ENCODE data around the gene TP53I3. TPM values are rescaled to one million over a fixed set of nuclear protein-coding genes. Genes with fewer than 3 reads are reported as not detected.

The TP53I3 gene
- total RNA-seq, 2 experiments from 2014 or later, result 0.38 to 0.82 TPM

GRCh38 chr2:24104906-24105305 lies 20.3 kb upstream of the TP53I3 start:
- POLR2A ChIA-PET, result no interaction called here
- intact Hi-C loops (cut with micrococcal nuclease; ENCODE audit: unreplicated experiment), result no loop called here
- Histone ChIP-seq H3K27ac (ENCODE audit: low read depth, low read length, poor library complexity, severe bottlenecking) (no peak overlapping the region), H4K20me1 (ENCODE audit: insufficient read depth, low read length) (no peaks in the 10 kb centered on the region), H3K4me3 (ENCODE audit: low read depth, low read length, poor library complexity, severe bottlenecking) (no peak overlapping the region), H3K79me2 (ENCODE audit: insufficient read depth, low read depth, low read length) (no peaks in the 10 kb centered on the region), H3K4me1 (ENCODE audit: insufficient read depth, low read length, poor library complexity, severe bottlenecking) (no peaks in the 10 kb centered on the region), H3K4me2 (ENCODE audit: low read length) (no peak overlapping the region), H2AFZ (ENCODE audit: low read length) (no peak overlapping the region), H3K9me2 (ENCODE audit: insufficient read depth, low read length) (no peaks in the 10 kb centered on the region), H3K36me3 (ENCODE audit: insufficient read depth, low read length) (no peaks in the 10 kb centered on the region), H3K9me3 (ENCODE audit: low read length) (no peaks in the 10 kb centered on the region)
- DNase-seq (ENCODE audit: low spot score), result no peak
- CTCF ChIA-PET (ENCODE audit: unreplicated experiment), result interaction anchor here (0.6 kb wide), 2 partner anchors 13 to 86 kb away, joined by 6 read pairs; no protein-coding TSS in a partner anchor
- TF ChIP-seq CTCF (conservative IDR thresholded peaks at IDR 0.05; ENCODE audit: low read length) (no peak), EZH2phosphoT487 (IDR thresholded peaks at IDR 0.05; ENCODE audit: borderline replicate concordance, low read depth, low read length) (no peak)
- BruUV-seq (replicated peaks), result no TSS peak

GRCh38 chr2:24104110-24104650 lies 19.5 kb upstream of the TP53I3 start:
- no TSS peak for BruUV-seq (replicated peaks)
- Histone ChIP-seq H3K9me2 (ENCODE audit: insufficient read depth, low read length) (no peaks in the 10 kb centered on the region), H3K79me2 (ENCODE audit: insufficient read depth, low read depth, low read length) (no peaks in the 10 kb centered on the region), H3K4me1 (ENCODE audit: insufficient read depth, low read length, poor library complexity, severe bottlenecking) (no peaks in the 10 kb centered on the region), H4K20me1 (ENCODE audit: insufficient read depth, low read length) (no peaks in the 10 kb centered on the region), H2AFZ (ENCODE audit: low read length) (no peak overlapping the region), H3K27ac (ENCODE audit: low read depth, low read length, poor library complexity, severe bottlenecking) (no peak overlapping the region), H3K36me3 (ENCODE audit: insufficient read depth, low read length) (no peaks in the 10 kb centered on the region), H3K4me2 (ENCODE audit: low read length) (no peak overlapping the region), H3K4me3 (ENCODE audit: low read depth, low read length, poor library complexity, severe bottlenecking) (no peak overlapping the region), H3K9me3 (ENCODE audit: low read length) (no peaks in the 10 kb centered on the region)
- POLR2A ChIA-PET, result no interaction called here
- intact Hi-C loops (cut with micrococcal nuclease; ENCODE audit: unreplicated experiment), result no loop called here
- DNase-seq (ENCODE audit: low spot score), result no peak
- TF ChIP-seq CTCF (conservative IDR thresholded peaks at IDR 0.05; ENCODE audit: low read length), result no peak
- no peak for TF ChIP-seq EZH2phosphoT487 (IDR thresholded peaks at IDR 0.05; ENCODE audit: borderline replicate concordance, low read depth, low read length)
- CTCF ChIA-PET (ENCODE audit: unreplicated experiment), result interaction anchor here (0.6 kb wide), 2 partner anchors 14 to 87 kb away, joined by 6 read pairs; no protein-coding TSS in a partner anchor

DNA sequence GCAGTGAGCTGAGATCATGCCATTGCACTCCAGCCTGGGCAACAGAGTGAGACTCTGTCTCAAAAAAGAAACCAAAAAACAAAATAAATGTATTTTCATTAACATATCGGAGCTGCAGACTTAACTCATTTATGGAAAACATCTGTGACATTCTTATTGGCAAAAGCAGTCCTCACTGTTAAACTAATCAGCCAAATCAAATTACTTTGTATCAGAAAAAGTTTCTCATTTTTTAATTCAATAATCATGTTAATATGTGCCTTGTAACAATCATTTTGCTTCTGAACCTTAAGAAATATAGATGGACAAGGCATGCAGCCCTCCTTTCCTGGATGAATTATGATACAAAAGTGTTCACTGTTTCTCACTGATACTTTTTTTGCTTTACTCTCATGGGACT lies 18.0 kb upstream of the TP53I3 start:
- ChIA-PET CTCF (ENCODE audit: unreplicated experiment) (no interaction called here), POLR2A (no interaction called here)
- H3K9me3 ChIP-seq (ENCODE audit: low read length), result no peaks in the 10 kb centered on the region
- H3K9me2 ChIP-seq (ENCODE audit: insufficient read depth, low read length), result no peaks in the 10 kb centered on the region
- no peaks in the 10 kb centered on the region for H4K20me1 ChIP-seq (ENCODE audit: insufficient read depth, low read length)
- no TSS peak for BruUV-seq (replicated peaks)
- DNase-seq (ENCODE audit: low spot score), result no peak
- H2AFZ ChIP-seq (ENCODE audit: low read length), result no peak overlapping the region
- intact Hi-C loops (cut with micrococcal nuclease; ENCODE audit: unreplicated experiment), result no loop called here
- TF ChIP-seq CTCF (conservative IDR thresholded peaks at IDR 0.05; ENCODE audit: low read length) (no peak), EZH2phosphoT487 (IDR thresholded peaks at IDR 0.05; ENCODE audit: borderline replicate concordance, low read depth, low read length) (no peak)
- H3K79me2 ChIP-seq (ENCODE audit: insufficient read depth, low read depth, low read length), result no peaks in the 10 kb centered on the region
- no peak overlapping the region for H3K27ac ChIP-seq (ENCODE audit: low read depth, low read length, poor library complexity, severe bottlenecking)
- no peak overlapping the region for H3K4me2 ChIP-seq (ENCODE audit: low read length)
- no peak overlapping the region for H3K4me3 ChIP-seq (ENCODE audit: low read depth, low read length, poor library complexity, severe bottlenecking)
- H3K4me1 ChIP-seq (ENCODE audit: insufficient read depth, low read length, poor library complexity, severe bottlenecking), result no peaks in the 10 kb centered on the region
- no peaks in the 10 kb centered on the region for H3K36me3 ChIP-seq (ENCODE audit: insufficient read depth, low read length)
